ENCODE results near the gene TCERG1.

DNA sequence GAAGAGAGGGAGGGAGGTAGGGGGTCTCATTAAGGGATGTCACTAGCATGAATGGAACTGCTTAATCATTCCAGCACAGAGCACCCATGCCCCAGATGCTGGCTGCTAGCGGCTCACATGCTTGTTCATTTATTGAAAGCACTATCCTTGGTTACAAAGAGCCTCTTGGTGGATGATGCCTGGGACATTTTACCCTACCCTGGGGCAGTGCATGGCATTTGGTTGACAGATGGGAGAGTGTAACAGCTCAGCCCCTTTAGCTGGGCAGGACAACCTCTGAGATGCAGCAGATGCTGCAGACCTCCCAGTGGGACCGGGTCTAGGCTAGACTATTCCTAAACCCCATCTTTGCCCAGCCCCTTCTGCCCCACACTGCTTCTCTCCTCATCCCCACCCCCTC, 46.9 kb upstream of the TCERG1 start:
- TF ChIP-seq, protein P1, sequence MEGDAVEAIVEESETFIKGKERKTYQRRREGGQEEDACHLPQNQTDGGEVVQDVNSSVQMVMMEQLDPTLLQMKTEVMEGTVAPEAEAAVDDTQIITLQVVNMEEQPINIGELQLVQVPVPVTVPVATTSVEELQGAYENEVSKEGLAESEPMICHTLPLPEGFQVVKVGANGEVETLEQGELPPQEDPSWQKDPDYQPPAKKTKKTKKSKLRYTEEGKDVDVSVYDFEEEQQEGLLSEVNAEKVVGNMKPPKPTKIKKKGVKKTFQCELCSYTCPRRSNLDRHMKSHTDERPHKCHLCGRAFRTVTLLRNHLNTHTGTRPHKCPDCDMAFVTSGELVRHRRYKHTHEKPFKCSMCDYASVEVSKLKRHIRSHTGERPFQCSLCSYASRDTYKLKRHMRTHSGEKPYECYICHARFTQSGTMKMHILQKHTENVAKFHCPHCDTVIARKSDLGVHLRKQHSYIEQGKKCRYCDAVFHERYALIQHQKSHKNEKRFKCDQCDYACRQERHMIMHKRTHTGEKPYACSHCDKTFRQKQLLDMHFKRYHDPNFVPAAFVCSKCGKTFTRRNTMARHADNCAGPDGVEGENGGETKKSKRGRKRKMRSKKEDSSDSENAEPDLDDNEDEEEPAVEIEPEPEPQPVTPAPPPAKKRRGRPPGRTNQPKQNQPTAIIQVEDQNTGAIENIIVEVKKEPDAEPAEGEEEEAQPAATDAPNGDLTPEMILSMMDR (conservative IDR thresholded peaks at IDR 0.05; ENCODE audit: low read depth, low read length) = no peak
- TF ChIP-seq EZH2 (IDR thresholded peaks at IDR 0.05; ENCODE audit: borderline replicate concordance, low read depth, low read length, poor library complexity, severe bottlenecking) = no peak
